ENCODE data around the gene MPHOSPH9. TPM values are rescaled to one million over a fixed set of nuclear protein-coding genes. Genes with fewer than 3 reads are reported as not detected.
A peak's percentile ranks its signal among the peaks of the same experiment; 100 is the strongest.

MPHOSPH9 gene
- total and polyA plus RNA-seq, 2 of the 4 experiments (the other 2 are of a cell fraction): 7.6 to 17.0 TPM

GRCh38 chr12:123233505-123234308 lies 766 bp upstream of the MPHOSPH9 start:
- dilution Hi-C loops (cut with HindIII; ENCODE audit: low sequenced_read_pairs, unreplicated experiment) (loop anchor here (25.0 kb wide), 1 partner anchor 246 kb away; the partner anchor contains the start of genes ARL6IP4 and OGFOD2), intact Hi-C loops (cut with micrococcal nuclease) (loop anchor here (1.0 to 10.0 kb wide), 2 partner anchors 190 to 339 kb away; partner anchors contain the start of gene VPS37B), in situ Hi-C loops (cut with MboI; ENCODE audit: low sequenced_read_pairs) (loop anchor here (5.0 to 10.0 kb wide), 2 partner anchors 189 to 266 kb away; partner anchors contain the start of gene ABCB9)
- Histone ChIP-seq H3K23ac (ENCODE audit: low read depth, low read length) (peak overlapping the region; percentile 97), H3K27me3 (ENCODE audit: control insufficient read depth, insufficient read depth, low read length) (no peaks in the 10 kb centered on the region), H3K4me3 (ENCODE audit: insufficient read depth, low read depth, low read length) (peak overlapping the region; percentile 56), H3K4ac (ENCODE audit: low read depth, low read length) (peak overlapping the region; percentile 95), H3K18ac (ENCODE audit: low read depth, low read length) (0 out of 2 replicates have a peak overlapping the region, but pooled peaks have one; percentile 6), H3K4me1 (ENCODE audit: control insufficient read depth, insufficient read depth, low read length) (peaks cover 3% of the 10 kb centered on the region), H2AFZ (replicated peaks; ENCODE audit: low read length, poor library complexity) (peak overlapping the region; percentile 98), H2BK120ac (ENCODE audit: low read depth, low read length) (peak overlapping the region; percentile 36; the same call in 1 of the 2 replicates), H4K5ac (ENCODE audit: low read depth, low read length) (peak overlapping the region; percentile 47), H4K8ac (ENCODE audit: low read depth in 2 of 2, low read length in 2 of 2) (peak overlapping the region; percentile 53 to 91; a peak in 3 of 4 replicates), H4K91ac (ENCODE audit: insufficient read depth, low read depth, low read length) (peak overlapping the region; percentile 76), H2AK9ac (replicated peaks; ENCODE audit: low read depth, low read length, poor library complexity) (peak overlapping the region; percentile 96), H3K56ac (ENCODE audit: extremely low read depth, insufficient read depth, low read length) (peak overlapping the region; percentile 70), H3K4me2 (ENCODE audit: low read depth, low read length) (peak overlapping the region; percentile 84), H2BK15ac (ENCODE audit: low read depth, low read length) (0 out of 3 replicates have a peak overlapping the region, but pooled peaks have one; percentile 20), H3K9ac (ENCODE audit: low read depth, low read length) (peak overlapping the region; percentile 82), H2BK20ac (ENCODE audit: low read depth, low read length) (no peak overlapping the region), H4K20me1 (ENCODE audit: insufficient read depth, low read length) (peaks cover 12% of the 10 kb centered on the region; the same call in 1 of the 2 replicates), H3K79me1 (ENCODE audit: low read depth in 1 of 2, low read length in 2 of 2) (peaks cover 30 to 54% of the 10 kb centered on the region in 2 experiments), H3K9me3 (ENCODE audit: control insufficient read depth, insufficient read depth, low read length) (no peaks in the 10 kb centered on the region), H3K27ac (ENCODE audit: insufficient read depth, low read length) (peak overlapping the region; percentile 69), H3K9me1 (ENCODE audit: insufficient read depth, low read length) (peaks cover 5% of the 10 kb centered on the region), H3K14ac (replicated peaks; ENCODE audit: low read depth, low read length) (peak overlapping the region; percentile 92), H3K36me3 (ENCODE audit: control insufficient read depth, insufficient read depth, low read length) (peaks cover 1% of the 10 kb centered on the region; the same call in 1 of the 2 replicates), H2BK5ac (ENCODE audit: low read depth, low read length, poor library complexity, severe bottlenecking) (peak overlapping the region; percentile 64), H2AK5ac (ENCODE audit: low read depth, low read length) (peak overlapping the region; percentile 93)
- CTCF ChIA-PET: interaction anchor here (1.4 to 4.6 kb wide), 2 partner anchors 9 to 191 kb away, joined by 4 to 23 read pairs; no protein-coding TSS in a partner anchor
- peak; percentile 2 for ATAC-seq (ENCODE audit: low read depth)
- no peak for TF ChIP-seq MXI1 (IDR thresholded peaks at IDR 0.05; ENCODE audit: borderline replicate concordance, low read depth, low read length)
- TF ChIP-seq RAD21 (IDR thresholded peaks at IDR 0.05; ENCODE audit: low read length): no peak
- no peak for TF ChIP-seq MAFK (IDR thresholded peaks at IDR 0.05; ENCODE audit: low read depth, low read length)
- TF ChIP-seq CEBPB (IDR thresholded peaks at IDR 0.05; ENCODE audit: low read depth, low read length): no peak
- TF ChIP-seq FOS (IDR thresholded peaks at IDR 0.05; ENCODE audit: low read depth, low read length): no peak
- no peak for TF ChIP-seq POLR2A (IDR thresholded peaks at IDR 0.05; ENCODE audit: low read depth, low read length)
- no peak for TF ChIP-seq RFX5 (IDR thresholded peaks at IDR 0.05; ENCODE audit: low read depth, low read length)
- no peak for TF ChIP-seq BHLHE40 (IDR thresholded peaks at IDR 0.05; ENCODE audit: low read depth, low read length)
- no peak for TF ChIP-seq SMC3 (IDR thresholded peaks at IDR 0.05; ENCODE audit: low read depth, low read length)
- no peak for TF ChIP-seq ELK1 (IDR thresholded peaks at IDR 0.05; ENCODE audit: borderline replicate concordance, low read depth, low read length)
- TF ChIP-seq RCOR1 (IDR thresholded peaks at IDR 0.05; ENCODE audit: insufficient replicate concordance, low read length): no peak
- no peak for TF ChIP-seq USF2 (IDR thresholded peaks at IDR 0.05; ENCODE audit: low read depth, low read length)
- no peak for TF ChIP-seq NFE2L2 (IDR thresholded peaks at IDR 0.05; ENCODE audit: low read depth, low read length)
- no TSS peak for BruUV-seq (replicated peaks)
- POLR2A ChIA-PET (ENCODE audit: unreplicated experiment): interaction anchor here (0.6 to 1.9 kb wide), 7 partner anchors 8 to 249 kb away, joined by 3 to 14 read pairs (median 3); no protein-coding TSS in a partner anchor
- 10% methylated on average over 22 of the region's 42 CpGs; no CpG with 5 or more reads in 1 of the 2 experiments for WGBS, 2 experiments (ENCODE audit: extremely low coverage in 2 of 2, insufficient read length in 1 of 2)
- DNase-seq: no peak

Measured in IMR-90 (cell line).